Stimulated activated CD4-positive, alpha-beta T cell treated with anti-CD3 and anti-CD28 coated beads, TNF-alpha, amount 100 ng/mL, for 1 hour (primary cell): ENCODE data around the gene LHFPL3.
"Not testable (repeated sequence)": the region's sequence is repeated elsewhere in the genome, so short reads cannot be mapped to it uniquely, and the experiment has no call there.

ENCODE experiments used
- DNase-seq, 3 donors: peaks; one replicate each; pipeline ENCODE4 v3.0.0-alpha.2; 2020; ENCODE audit warnings: low read depth in 3 of 3, low spot score in 1 of 3

LHFPL3 gene

GRCh38 chr7:104584620-104585019 is 256.2 kb downstream of the LHFPL3 start:
- no peak for DNase-seq

- DNase-seq, result not testable (repeated sequence)
Measured at GRCh38 chr7:104595591-104595990, 267.2 kb downstream of the LHFPL3 start.

- DNase-seq, result no peak
Measured at GRCh38 chr7:104603957-104604356, 275.6 kb downstream of the LHFPL3 start.

- DNase-seq, result no peak
Measured at GRCh38 chr7:104604706-104605105, 276.3 kb downstream of the LHFPL3 start.

GRCh38 chr7:104621321-104621720 is 292.9 kb downstream of the LHFPL3 start:
- no peak for DNase-seq

GRCh38 chr7:104625956-104626355 is 297.6 kb downstream of the LHFPL3 start:
- DNase-seq, result no peak

GRCh38 chr7:104627516-104627915 is 299.1 kb downstream of the LHFPL3 start:
- no peak for DNase-seq

GRCh38 chr7:104628017-104628416 is 299.6 kb downstream of the LHFPL3 start:
- no peak for DNase-seq

GRCh38 chr7:104629408-104629807 is 301.0 kb downstream of the LHFPL3 start:
- DNase-seq, result no peak

GRCh38 chr7:104640506-104640905 is 312.1 kb downstream of the LHFPL3 start:
- no peak for DNase-seq

GRCh38 chr7:104642560-104642959 is 314.2 kb downstream of the LHFPL3 start:
- DNase-seq, result no peak

GRCh38 chr7:104643587-104644217 is 315.3 kb downstream of the LHFPL3 start:
- DNase-seq, result no peak

GRCh38 chr7:104650991-104651640 is 322.7 kb downstream of the LHFPL3 start:
- DNase-seq, result no peak

- DNase-seq, result no peak
Measured at GRCh38 chr7:104652434-104652833, 324.0 kb downstream of the LHFPL3 start.

GRCh38 chr7:104652865-104653264 is 324.5 kb downstream of the LHFPL3 start:
- no peak for DNase-seq

- no peak for DNase-seq
Measured at GRCh38 chr7:104653825-104654401, 325.5 kb downstream of the LHFPL3 start.

- DNase-seq, result no peak
Measured at GRCh38 chr7:104655592-104655991, 327.2 kb downstream of the LHFPL3 start.

- DNase-seq, result no peak
Measured at GRCh38 chr7:104656467-104656866, 328.1 kb downstream of the LHFPL3 start.

- no peak for DNase-seq
Measured at GRCh38 chr7:104657134-104657533, 328.7 kb downstream of the LHFPL3 start.

- no peak for DNase-seq
Measured at GRCh38 chr7:104661575-104661974, 333.2 kb downstream of the LHFPL3 start.

- DNase-seq, result no peak
Measured at GRCh38 chr7:104664648-104665047, 336.2 kb downstream of the LHFPL3 start.

GRCh38 chr7:104677587-104677986 is 349.2 kb downstream of the LHFPL3 start:
- no peak for DNase-seq

- DNase-seq, result no peak
Measured at GRCh38 chr7:104679085-104679484, 350.7 kb downstream of the LHFPL3 start.
